ENCODE results near the gene TRPV2. TPM values are rescaled to one million over a fixed set of nuclear protein-coding genes. Genes with fewer than 3 reads are reported as not detected.

Gene TRPV2
- polyA plus RNA-seq, 1 experiment = 7.9 TPM

GRCh38 chr17:16467886-16468285 lies 52.5 kb downstream of the TRPV2 start:
- H3K27me3 ChIP-seq (ENCODE audit: control insufficient read depth, insufficient read depth, low read length) = no peaks in the 10 kb centered on the region
- H3K36me3 ChIP-seq (ENCODE audit: control insufficient read depth, insufficient read depth, low read length) = no peaks in the 10 kb centered on the region
- no peak for DNase-seq (ENCODE audit: low read depth)
- no peak for TF ChIP-seq CTCF (IDR thresholded peaks at IDR 0.05; ENCODE audit: insufficient read depth, low read depth, low read length)
- POLR2A ChIA-PET = no interaction called here
- CTCF ChIA-PET = no interaction called here
- H3K4me3 ChIP-seq (ENCODE audit: low read depth, low read length) = no peak overlapping the region

GRCh38 chr17:16468428-16468992 lies 53.1 kb downstream of the TRPV2 start:
- H3K27me3 ChIP-seq (ENCODE audit: control insufficient read depth, insufficient read depth, low read length) = no peaks in the 10 kb centered on the region
- no peak for DNase-seq (ENCODE audit: low read depth)
- ChIA-PET CTCF (no interaction called here), POLR2A (no interaction called here)
- TF ChIP-seq CTCF (IDR thresholded peaks at IDR 0.05; ENCODE audit: insufficient read depth, low read depth, low read length) = no peak
- no peaks in the 10 kb centered on the region for H3K36me3 ChIP-seq (ENCODE audit: control insufficient read depth, insufficient read depth, low read length)
- H3K4me3 ChIP-seq (ENCODE audit: low read depth, low read length) = no peak overlapping the region

- no peak for TF ChIP-seq CTCF (IDR thresholded peaks at IDR 0.05; ENCODE audit: insufficient read depth, low read depth, low read length)
- ChIA-PET POLR2A (no interaction called here), CTCF (interaction anchor here (1.0 to 1.3 kb wide), 2 partner anchors 17 to 51 kb away, joined by 3 to 6 read pairs; no protein-coding TSS in a partner anchor)
- H3K27me3 ChIP-seq (ENCODE audit: control insufficient read depth, insufficient read depth, low read length) = no peaks in the 10 kb centered on the region
- no peak for DNase-seq (ENCODE audit: low read depth)
- no peak overlapping the region for H3K4me3 ChIP-seq (ENCODE audit: low read depth, low read length)
- H3K36me3 ChIP-seq (ENCODE audit: control insufficient read depth, insufficient read depth, low read length) = no peaks in the 10 kb centered on the region
These were observed 54.9 kb downstream of the TRPV2 start for GRCh38 chr17:16470265-16470664.

GRCh38 chr17:16471295-16471694 lies 55.9 kb downstream of the TRPV2 start:
- ChIA-PET POLR2A (no interaction called here), CTCF (interaction anchor here (1.1 to 3.3 kb wide), 2 partner anchors 18 to 84 kb away, joined by 3 to 15 read pairs; no protein-coding TSS in a partner anchor)
- no peak for DNase-seq (ENCODE audit: low read depth)
- H3K36me3 ChIP-seq (ENCODE audit: control insufficient read depth, insufficient read depth, low read length) = no peaks in the 10 kb centered on the region
- no peak for TF ChIP-seq CTCF (IDR thresholded peaks at IDR 0.05; ENCODE audit: insufficient read depth, low read depth, low read length)
- no peak overlapping the region for H3K4me3 ChIP-seq (ENCODE audit: low read depth, low read length)
- H3K27me3 ChIP-seq (ENCODE audit: control insufficient read depth, insufficient read depth, low read length) = no peaks in the 10 kb centered on the region

GRCh38 chr17:16472539-16472938 lies 57.2 kb downstream of the TRPV2 start:
- DNase-seq (ENCODE audit: low read depth) = no peak
- TF ChIP-seq CTCF (IDR thresholded peaks at IDR 0.05; ENCODE audit: insufficient read depth, low read depth, low read length) = no peak
- H3K4me3 ChIP-seq (ENCODE audit: low read depth, low read length) = no peak overlapping the region
- CTCF ChIA-PET = interaction anchor here (1.1 to 3.3 kb wide), 2 partner anchors 19 to 85 kb away, joined by 3 to 15 read pairs; no protein-coding TSS in a partner anchor
- POLR2A ChIA-PET = no interaction called here
- H3K27me3 ChIP-seq (ENCODE audit: control insufficient read depth, insufficient read depth, low read length) = no peaks in the 10 kb centered on the region
- no peaks in the 10 kb centered on the region for H3K36me3 ChIP-seq (ENCODE audit: control insufficient read depth, insufficient read depth, low read length)

All from BJ (cell line).